ENCODE measurements around the gene QRFP. TPM values are rescaled to one million over a fixed set of nuclear protein-coding genes. Genes with fewer than 3 reads are reported as not detected.

Gene QRFP
- total and polyA plus RNA-seq, 2 donors (not counting 1 experiment from before 2014, with no cell fraction given), result not detected

DNA sequence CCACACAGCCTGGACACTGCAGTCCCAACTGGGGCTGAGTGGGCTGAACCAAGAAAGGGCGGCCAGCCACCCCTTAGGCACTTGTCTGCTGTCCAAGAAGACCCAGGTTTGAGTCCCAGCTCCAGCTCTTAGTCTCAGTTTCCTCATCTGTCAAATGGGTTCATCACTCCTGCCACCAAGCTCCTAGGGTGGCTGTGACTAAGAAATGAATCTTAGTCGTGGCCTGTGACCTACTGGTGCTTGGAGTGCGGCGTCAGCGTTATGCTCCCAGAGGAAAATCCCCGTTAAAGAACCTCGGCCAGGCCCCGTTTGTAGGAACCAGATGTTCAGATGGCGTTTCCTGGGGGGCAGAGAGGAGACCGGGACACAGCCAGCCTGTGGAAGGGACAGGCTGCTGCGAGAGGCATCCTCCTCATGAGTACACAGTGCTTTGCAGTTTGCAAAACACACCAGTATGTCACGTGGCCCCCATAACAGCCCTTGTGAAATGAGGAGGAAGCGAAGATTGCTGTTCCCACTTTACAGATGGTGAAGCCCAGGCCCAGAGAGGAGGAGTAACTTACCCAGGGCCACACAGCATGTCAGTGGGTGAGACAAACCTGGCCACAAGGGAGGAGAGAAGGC, 39.1 kb upstream of the QRFP start:
- Histone ChIP-seq H3K4me2 (ENCODE audit: extremely low read depth, insufficient read depth, low read length) (no peak overlapping the region), H3K27me3 (ENCODE audit: control insufficient read depth, insufficient read depth, low read length) (peaks cover 7% of the 10 kb centered on the region), H3K9ac (ENCODE audit: insufficient read depth, low read length) (peak overlapping the region; percentile 9), H3K4me1 (ENCODE audit: control insufficient read depth, extremely low read depth, insufficient read depth, low read length) (peaks cover 50% of the 10 kb centered on the region), H3K27ac (ENCODE audit: insufficient read depth, low read length) (peak overlapping the region; percentile 70), H3K36me3 (ENCODE audit: control insufficient read depth, insufficient read depth, low read length) (no peaks in the 10 kb centered on the region), H4K20me1 (ENCODE audit: control insufficient read depth, extremely low read depth, insufficient read depth, low read length) (no peaks in the 10 kb centered on the region), H3K79me2 (ENCODE audit: control insufficient read depth, insufficient read depth, low read length) (no peaks in the 10 kb centered on the region), H3K4me3 (replicated peaks in 1 of 4; ENCODE audit: control extremely low read depth in 1 of 4, insufficient read depth in 1 of 4, low read depth in 3 of 4, low read length in 4 of 4) (no peak overlapping the region), H2AFZ (ENCODE audit: low read length) (no peak overlapping the region), H3K9me3 (ENCODE audit: control insufficient read depth, insufficient read depth, low read depth, low read length) (no peaks in the 10 kb centered on the region)
- peak in 1 of 2 donors; percentile 61 for DNase-seq (ENCODE audit: low read depth in 2 of 2)
- TF ChIP-seq EZH2 (IDR thresholded peaks at IDR 0.05; ENCODE audit: low read length, missing control alignments), result no peak
- TF ChIP-seq, protein P1, sequence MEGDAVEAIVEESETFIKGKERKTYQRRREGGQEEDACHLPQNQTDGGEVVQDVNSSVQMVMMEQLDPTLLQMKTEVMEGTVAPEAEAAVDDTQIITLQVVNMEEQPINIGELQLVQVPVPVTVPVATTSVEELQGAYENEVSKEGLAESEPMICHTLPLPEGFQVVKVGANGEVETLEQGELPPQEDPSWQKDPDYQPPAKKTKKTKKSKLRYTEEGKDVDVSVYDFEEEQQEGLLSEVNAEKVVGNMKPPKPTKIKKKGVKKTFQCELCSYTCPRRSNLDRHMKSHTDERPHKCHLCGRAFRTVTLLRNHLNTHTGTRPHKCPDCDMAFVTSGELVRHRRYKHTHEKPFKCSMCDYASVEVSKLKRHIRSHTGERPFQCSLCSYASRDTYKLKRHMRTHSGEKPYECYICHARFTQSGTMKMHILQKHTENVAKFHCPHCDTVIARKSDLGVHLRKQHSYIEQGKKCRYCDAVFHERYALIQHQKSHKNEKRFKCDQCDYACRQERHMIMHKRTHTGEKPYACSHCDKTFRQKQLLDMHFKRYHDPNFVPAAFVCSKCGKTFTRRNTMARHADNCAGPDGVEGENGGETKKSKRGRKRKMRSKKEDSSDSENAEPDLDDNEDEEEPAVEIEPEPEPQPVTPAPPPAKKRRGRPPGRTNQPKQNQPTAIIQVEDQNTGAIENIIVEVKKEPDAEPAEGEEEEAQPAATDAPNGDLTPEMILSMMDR (conservative IDR thresholded peaks at IDR 0.05 in 1 of 2, IDR thresholded peaks at IDR 0.05 in 1 of 2; ENCODE audit: low read depth in 1 of 2, low read length in 2 of 2), result no peak

DNA sequence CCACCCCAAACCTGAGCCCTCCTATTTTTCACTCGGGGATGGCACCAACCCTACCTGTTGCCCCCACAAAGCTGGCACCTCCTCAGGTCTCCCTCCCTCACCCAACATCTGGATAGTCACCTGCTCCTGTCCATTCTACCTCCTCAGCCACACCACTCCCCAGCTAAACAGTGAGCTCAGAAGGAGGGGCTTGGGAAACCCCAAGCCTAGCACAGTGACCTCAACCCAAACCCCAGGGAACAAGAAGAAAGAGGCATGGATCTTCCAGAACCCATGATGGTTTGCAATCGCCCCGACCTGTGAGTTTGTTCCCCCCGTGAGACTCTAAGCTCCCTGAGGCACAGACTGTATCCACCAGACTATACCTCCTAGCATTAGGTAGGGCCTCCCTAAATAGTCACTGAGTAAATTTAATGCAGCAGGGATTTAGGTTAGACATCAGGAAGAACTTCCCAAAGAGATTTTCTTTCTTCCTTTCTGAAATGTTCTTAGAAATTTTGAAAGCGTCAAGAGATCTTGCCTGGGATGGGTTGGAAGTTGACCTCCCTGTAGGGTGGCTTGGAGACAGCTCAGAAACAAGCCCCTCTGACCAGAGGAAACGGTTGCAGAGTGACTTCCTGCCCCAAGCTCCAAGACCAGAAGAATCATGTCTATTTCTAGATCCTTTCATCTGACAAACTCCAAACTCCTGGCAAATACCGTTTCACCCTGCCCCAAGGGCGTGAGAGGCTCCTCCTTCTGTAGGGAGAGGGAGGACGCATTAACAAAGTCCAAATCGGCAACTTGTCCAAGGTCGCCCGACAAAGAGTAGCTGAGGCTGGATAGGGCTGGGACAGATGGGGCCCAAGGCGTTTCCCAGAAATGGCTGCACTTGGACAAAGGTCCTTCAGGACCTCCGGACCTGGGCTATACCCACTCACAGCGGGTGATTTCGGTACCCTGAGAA, 38.4 kb upstream of the QRFP start:
- Histone ChIP-seq H3K9ac (ENCODE audit: insufficient read depth, low read length) (no peak overlapping the region), H3K9me3 (ENCODE audit: control insufficient read depth, insufficient read depth, low read depth, low read length) (no peaks in the 10 kb centered on the region), H2AFZ (ENCODE audit: low read length) (no peak overlapping the region), H4K20me1 (ENCODE audit: control insufficient read depth, extremely low read depth, insufficient read depth, low read length) (no peaks in the 10 kb centered on the region), H3K36me3 (ENCODE audit: control insufficient read depth, insufficient read depth, low read length) (no peaks in the 10 kb centered on the region), H3K4me2 (ENCODE audit: extremely low read depth, insufficient read depth, low read length) (no peak overlapping the region), H3K79me2 (ENCODE audit: control insufficient read depth, insufficient read depth, low read length) (no peaks in the 10 kb centered on the region), H3K4me3 (replicated peaks in 1 of 4; ENCODE audit: control extremely low read depth in 1 of 4, insufficient read depth in 1 of 4, low read depth in 3 of 4, low read length in 4 of 4) (no peak overlapping the region), H3K27me3 (ENCODE audit: control insufficient read depth, insufficient read depth, low read length) (no peaks in the 10 kb centered on the region), H3K4me1 (ENCODE audit: control insufficient read depth, extremely low read depth, insufficient read depth, low read length) (peaks cover 50% of the 10 kb centered on the region), H3K27ac (ENCODE audit: insufficient read depth, low read length) (peak overlapping the region; percentile 70)
- DNase-seq (ENCODE audit: low read depth in 2 of 2), result peak in 1 of 2 donors; percentile 31
- TF ChIP-seq EZH2 (IDR thresholded peaks at IDR 0.05; ENCODE audit: low read length, missing control alignments), result no peak
- TF ChIP-seq, protein P1 (conservative IDR thresholded peaks at IDR 0.05 in 1 of 2, IDR thresholded peaks at IDR 0.05 in 1 of 2; ENCODE audit: low read depth in 1 of 2, low read length in 2 of 2), result no peak

DNA sequence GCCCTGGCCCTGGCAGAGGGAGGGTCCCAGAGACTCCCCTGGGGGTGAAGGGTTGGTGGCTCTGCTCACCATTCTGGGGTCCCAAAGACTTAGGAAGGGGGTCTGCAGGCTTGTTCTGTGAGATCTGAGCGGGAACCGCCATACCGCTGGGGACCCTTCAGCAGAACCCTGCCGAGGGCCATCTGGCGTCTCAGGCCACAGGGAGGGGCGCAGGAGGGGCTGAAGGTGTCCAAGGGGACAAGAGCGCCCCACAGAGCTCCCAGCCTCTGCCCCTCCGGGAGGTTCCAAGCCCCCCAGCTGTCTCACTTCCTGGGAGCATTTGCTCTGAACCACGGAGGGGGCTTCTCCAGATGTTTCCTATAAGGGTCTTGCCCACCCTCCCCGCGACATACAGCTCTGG, 37.6 kb upstream of the QRFP start:
- peak overlapping the region; percentile 83 for H3K27ac ChIP-seq (ENCODE audit: insufficient read depth, low read length)
- H3K9ac ChIP-seq (ENCODE audit: insufficient read depth, low read length), result no peak overlapping the region
- H3K79me2 ChIP-seq (ENCODE audit: control insufficient read depth, insufficient read depth, low read length), result no peaks in the 10 kb centered on the region
- H3K36me3 ChIP-seq (ENCODE audit: control insufficient read depth, insufficient read depth, low read length), result no peaks in the 10 kb centered on the region
- H3K4me1 ChIP-seq (ENCODE audit: control insufficient read depth, extremely low read depth, insufficient read depth, low read length), result peaks cover 50% of the 10 kb centered on the region
- H4K20me1 ChIP-seq (ENCODE audit: control insufficient read depth, extremely low read depth, insufficient read depth, low read length), result no peaks in the 10 kb centered on the region
- no peak overlapping the region for H3K4me2 ChIP-seq (ENCODE audit: extremely low read depth, insufficient read depth, low read length)
- TF ChIP-seq, protein P1 (conservative IDR thresholded peaks at IDR 0.05 in 1 of 2, IDR thresholded peaks at IDR 0.05 in 1 of 2; ENCODE audit: low read depth in 1 of 2, low read length in 2 of 2), result no peak
- TF ChIP-seq EZH2 (IDR thresholded peaks at IDR 0.05; ENCODE audit: low read length, missing control alignments), result no peak
- H3K27me3 ChIP-seq (ENCODE audit: control insufficient read depth, insufficient read depth, low read length), result no peaks in the 10 kb centered on the region
- H3K4me3 ChIP-seq (replicated peaks in 1 of 4; ENCODE audit: control extremely low read depth in 1 of 4, insufficient read depth in 1 of 4, low read depth in 3 of 4, low read length in 4 of 4), result no peak overlapping the region
- no peak for DNase-seq (ENCODE audit: low read depth in 2 of 2)
- no peak overlapping the region for H2AFZ ChIP-seq (ENCODE audit: low read length)
- H3K9me3 ChIP-seq (ENCODE audit: control insufficient read depth, insufficient read depth, low read depth, low read length), result no peaks in the 10 kb centered on the region

All from fibroblast of lung (primary cell).